K562 treated with DMSO at 1 percent for 12 hours (cell line): ENCODE results near the gene KLHDC2. TPM values are rescaled to one million over a fixed set of nuclear protein-coding genes. Genes with fewer than 3 reads are reported as not detected.

ENCODE experiments used
- total RNA-seq: library from RNA; unstranded; fragments of 300-600 nt; gene quantifications from 2 replicates; pipeline ENCODE4 v1.2.3, GENCODE V29; 2022; ENCODE audit not compliant: insufficient read depth

KLHDC2 gene
- 27.5 and 50.1 TPM in 2 replicates for total RNA-seq

GRCh38 chr14:49767571-49768300 is at the start of gene KLHDC2:
TSS of gene KLHDC2 (plus strand) at chr14:49768153. CDS start at chr14:49768469, 316 bp downstream.

Other genes with a start within 250 kb of the KLHDC2 start
- gene RPS29, start 181.8 kb upstream of the KLHDC2 start, total RNA-seq, result 5,986 and 9,921 TPM in 2 replicates
- gene LRR1, start 169.2 kb upstream of the KLHDC2 start, total RNA-seq, result 22.0 and 26.5 TPM in 2 replicates
- 149 and 209 TPM in 2 replicates for gene RPL36AL, start 147.5 kb upstream of the KLHDC2 start, total RNA-seq
- 22.6 and 36.1 TPM in 2 replicates for gene MGAT2, start 147.4 kb upstream of the KLHDC2 start, total RNA-seq
- gene DNAAF2, start 132.9 kb upstream of the KLHDC2 start, total RNA-seq, result 5.5 and 8.6 TPM in 2 replicates
- 7.3 and 16.0 TPM in 2 replicates for gene POLE2, start 79.9 kb upstream of the KLHDC2 start, total RNA-seq
- gene KLHDC1, start 75.0 kb upstream of the KLHDC2 start, total RNA-seq, result 1.1 TPM in 1 of 2 replicates, not detected in the other
- gene NEMF, start 84.6 kb downstream of the KLHDC2 start, total RNA-seq, result 14.0 and 32.4 TPM in 2 replicates
- gene ARF6, start 124.9 kb downstream of the KLHDC2 start, total RNA-seq, result 21.5 and 33.0 TPM in 2 replicates